Sigmoid colon (tissue), 4 donors: Measurements from ENCODE around the gene AUTS2.

Source experiments
- CTCF ChIP-seq, 4 experiments: fragments of 450-650 bp in 3 of 4; fragments of 200-600 bp in 1 of 4; IDR thresholded peaks; one replicate each; pipeline ENCODE4 v1.5.1; 2016 to 2019; ENCODE audit warnings: antibody characterized with exemption in 4 of 4, mild to moderate bottlenecking in 3 of 4, moderate library complexity in 2 of 4
- EP300 ChIP-seq, 4 donors: sonication (generic); formaldehyde crosslinking; IDR thresholded peaks; one replicate each; pipeline ENCODE4 v1.6.1; 2017; ENCODE audit warnings: antibody characterized with exemption in 4 of 4
- POLR2AphosphoS5 ChIP-seq, 4 donors: sonication (generic); formaldehyde crosslinking; IDR thresholded peaks; one replicate each; pipeline ENCODE4 v1.6.1; 2017; ENCODE audit warnings: antibody characterized with exemption in 4 of 4

GRCh38 chr7:69714886-69715576 is 116.8 kb downstream of the AUTS2 start:
- TF ChIP-seq CTCF (IDR thresholded peaks at IDR 0.05) (no peak), POLR2AphosphoS5 (IDR thresholded peaks at IDR 0.05) (no peak), EP300 (IDR thresholded peaks at IDR 0.05) (no peak)
